ENCODE measurements around the gene GMFB.

DNA sequence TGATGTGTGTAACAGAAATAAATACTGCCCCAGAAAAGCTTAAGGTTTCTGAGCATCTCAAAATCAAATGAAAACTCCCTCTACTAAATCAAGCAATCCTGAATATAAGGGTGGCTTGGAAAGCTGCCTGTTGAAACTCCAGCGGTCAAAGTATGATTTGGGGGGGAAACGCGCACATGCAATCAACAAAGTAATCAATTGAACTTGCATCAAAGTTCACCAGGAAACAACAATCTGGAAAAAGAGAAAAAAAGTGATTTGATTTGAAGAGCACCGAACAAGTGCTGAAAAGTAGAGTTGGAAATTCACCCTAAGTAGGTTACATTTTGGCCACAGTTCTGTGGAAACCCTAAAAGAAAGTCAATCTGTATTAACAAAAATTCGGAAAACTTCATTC lies 48.3 kb downstream of the GMFB start:
- TF ChIP-seq, protein P1, sequence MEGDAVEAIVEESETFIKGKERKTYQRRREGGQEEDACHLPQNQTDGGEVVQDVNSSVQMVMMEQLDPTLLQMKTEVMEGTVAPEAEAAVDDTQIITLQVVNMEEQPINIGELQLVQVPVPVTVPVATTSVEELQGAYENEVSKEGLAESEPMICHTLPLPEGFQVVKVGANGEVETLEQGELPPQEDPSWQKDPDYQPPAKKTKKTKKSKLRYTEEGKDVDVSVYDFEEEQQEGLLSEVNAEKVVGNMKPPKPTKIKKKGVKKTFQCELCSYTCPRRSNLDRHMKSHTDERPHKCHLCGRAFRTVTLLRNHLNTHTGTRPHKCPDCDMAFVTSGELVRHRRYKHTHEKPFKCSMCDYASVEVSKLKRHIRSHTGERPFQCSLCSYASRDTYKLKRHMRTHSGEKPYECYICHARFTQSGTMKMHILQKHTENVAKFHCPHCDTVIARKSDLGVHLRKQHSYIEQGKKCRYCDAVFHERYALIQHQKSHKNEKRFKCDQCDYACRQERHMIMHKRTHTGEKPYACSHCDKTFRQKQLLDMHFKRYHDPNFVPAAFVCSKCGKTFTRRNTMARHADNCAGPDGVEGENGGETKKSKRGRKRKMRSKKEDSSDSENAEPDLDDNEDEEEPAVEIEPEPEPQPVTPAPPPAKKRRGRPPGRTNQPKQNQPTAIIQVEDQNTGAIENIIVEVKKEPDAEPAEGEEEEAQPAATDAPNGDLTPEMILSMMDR (conservative IDR thresholded peaks at IDR 0.05 in 1 of 2, IDR thresholded peaks at IDR 0.05 in 1 of 2; ENCODE audit: extremely low read depth in 1 of 2, insufficient read depth in 1 of 2, low read depth in 1 of 2, low read length in 2 of 2): no peak
- TF ChIP-seq EZH2 (IDR thresholded peaks at IDR 0.05; ENCODE audit: borderline replicate concordance, low read length): no peak

Data from mammary epithelial cell (primary cell).